HG03139 (cell line): ENCODE data around the gene HLX.

Experiments
- ATAC-seq: cut with Tn5 transposase; IDR thresholded peaks from one replicate; pipeline ENCODE4 v1.9.1; 2021; ENCODE audit not compliant: unreplicated experiment

HLX gene

DNA sequence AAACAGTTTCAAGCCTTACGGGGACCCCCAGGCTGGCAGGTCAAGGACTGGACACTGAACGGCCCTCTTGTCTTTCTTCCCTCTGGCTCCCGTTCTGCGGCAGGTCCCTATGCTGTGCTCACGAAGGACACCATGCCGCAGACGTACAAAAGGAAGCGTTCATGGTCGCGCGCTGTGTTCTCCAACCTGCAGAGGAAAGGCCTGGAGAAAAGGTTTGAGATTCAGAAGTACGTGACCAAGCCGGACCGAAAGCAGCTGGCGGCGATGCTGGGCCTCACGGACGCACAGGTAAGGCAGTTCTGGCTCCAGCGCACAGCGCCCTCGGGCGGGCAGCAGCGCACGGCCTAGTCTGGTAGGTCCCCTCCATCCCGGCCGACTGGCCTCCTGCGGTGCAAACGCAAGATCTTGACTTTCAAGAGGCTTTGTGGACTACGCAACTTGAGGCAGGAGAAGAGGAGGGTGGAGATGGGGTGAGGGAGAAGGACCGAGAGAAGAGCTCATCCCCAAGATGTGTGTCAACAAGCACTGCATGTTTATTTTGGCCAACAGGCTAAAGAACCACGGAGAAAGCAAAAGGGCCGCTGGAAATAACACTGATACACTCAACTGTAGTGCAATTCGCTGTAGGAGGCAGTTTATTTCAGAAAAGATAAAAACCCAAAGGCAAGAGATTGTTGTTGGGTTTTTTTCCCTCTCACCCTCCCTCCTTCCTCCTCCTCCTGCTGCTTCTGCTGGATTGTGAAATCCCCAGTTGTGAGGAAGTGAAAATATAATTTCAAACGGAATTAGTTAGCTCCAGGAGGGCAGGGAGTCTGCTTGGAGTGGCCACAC, 3.0 kb downstream of the HLX start:
- ATAC-seq: no peak

DNA sequence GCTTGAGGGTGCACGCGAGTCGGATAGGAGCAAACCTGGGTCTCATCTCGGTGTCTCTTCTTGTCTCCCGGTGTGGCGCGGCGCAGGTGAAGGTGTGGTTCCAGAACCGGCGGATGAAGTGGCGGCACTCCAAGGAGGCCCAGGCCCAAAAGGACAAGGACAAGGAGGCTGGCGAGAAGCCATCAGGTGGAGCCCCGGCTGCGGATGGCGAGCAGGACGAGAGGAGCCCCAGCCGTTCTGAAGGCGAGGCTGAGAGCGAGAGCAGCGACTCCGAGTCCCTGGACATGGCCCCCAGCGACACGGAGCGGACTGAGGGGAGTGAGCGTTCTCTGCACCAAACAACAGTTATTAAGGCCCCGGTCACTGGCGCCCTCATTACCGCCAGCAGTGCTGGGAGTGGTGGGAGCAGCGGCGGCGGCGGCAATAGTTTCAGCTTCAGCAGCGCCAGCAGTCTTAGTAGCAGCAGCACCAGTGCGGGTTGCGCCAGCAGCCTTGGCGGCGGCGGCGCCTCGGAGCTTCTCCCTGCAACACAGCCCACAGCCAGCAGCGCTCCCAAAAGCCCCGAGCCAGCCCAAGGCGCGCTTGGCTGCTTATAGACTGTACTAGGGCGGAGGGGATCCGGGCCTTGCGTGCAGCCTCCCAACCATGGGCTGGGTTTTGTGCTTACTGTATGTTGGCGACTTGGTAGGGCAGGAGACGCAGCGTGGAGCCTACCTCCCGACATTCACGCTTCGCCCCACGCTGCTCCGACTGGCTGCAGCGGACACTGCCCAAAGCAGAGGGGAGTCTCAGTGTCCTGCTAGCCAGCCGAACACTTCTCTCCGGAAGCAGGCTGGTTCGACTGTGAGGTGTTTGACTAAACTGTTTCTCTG, 5.1 kb downstream of the HLX start:
- no peak for ATAC-seq

DNA sequence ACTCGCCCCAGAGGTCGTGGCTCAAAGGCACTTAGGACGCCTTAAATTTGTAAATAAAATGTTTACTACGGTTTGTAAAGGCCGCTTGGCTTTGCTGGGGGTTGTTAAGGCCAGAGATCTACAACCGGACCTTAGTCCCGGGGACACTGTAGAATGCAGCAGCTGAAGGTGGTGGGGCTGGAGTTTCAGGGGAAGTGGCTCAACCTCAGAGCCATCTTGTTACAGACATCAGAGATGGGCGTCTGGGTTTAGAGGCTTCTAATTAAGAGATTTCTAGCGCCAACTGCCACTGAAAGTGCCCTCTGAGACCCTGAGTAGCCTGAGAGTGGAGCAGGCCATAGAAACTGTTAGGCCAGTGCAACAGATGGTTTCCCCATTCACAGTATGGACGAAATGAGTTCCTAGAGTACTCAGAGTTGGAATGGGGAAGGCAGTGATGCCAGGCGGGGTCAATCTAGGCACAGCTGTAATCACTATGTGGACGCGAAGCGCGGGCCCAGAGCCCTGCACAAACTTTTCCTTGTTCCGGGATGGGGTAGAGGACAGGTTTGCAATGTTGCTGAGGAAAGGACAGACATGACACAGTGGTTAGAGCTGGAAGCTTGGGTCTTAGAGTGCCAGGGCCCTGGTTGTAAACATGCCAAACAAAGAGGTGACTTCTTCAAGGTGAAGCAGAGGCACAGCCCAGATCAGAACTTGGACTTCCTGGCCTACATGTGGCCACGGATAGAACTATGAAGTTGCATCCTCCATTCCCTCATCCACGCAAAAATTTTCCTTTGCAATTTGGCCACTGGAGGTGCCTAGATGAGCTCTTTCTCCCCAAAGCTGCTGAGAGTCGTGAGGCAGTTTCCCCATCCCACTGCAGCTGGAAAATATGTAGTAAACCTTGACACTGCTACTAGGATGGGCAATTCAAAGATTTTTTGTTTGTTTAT, 6.0 kb downstream of the HLX start:
- no peak for ATAC-seq

DNA sequence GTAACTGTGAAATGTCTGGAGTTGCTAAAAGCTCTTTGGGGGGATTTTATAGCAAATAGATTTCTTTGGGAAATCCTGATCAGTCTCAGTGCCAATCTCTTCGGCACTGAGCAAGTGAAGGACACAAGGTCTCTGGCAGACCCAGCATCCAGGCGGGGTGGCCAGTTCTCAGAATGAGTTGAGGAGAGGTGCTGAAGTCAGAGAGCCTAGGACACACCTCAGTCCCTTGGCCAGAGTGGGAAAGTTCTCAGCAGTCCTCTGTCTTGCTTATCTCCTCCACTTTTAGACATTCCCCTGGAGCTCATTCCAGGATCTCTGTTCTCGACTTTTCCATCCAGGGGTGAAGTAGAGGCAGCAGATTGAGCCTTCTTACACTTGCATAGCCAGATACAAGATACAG, 6.7 kb downstream of the HLX start:
- ATAC-seq: no peak

DNA sequence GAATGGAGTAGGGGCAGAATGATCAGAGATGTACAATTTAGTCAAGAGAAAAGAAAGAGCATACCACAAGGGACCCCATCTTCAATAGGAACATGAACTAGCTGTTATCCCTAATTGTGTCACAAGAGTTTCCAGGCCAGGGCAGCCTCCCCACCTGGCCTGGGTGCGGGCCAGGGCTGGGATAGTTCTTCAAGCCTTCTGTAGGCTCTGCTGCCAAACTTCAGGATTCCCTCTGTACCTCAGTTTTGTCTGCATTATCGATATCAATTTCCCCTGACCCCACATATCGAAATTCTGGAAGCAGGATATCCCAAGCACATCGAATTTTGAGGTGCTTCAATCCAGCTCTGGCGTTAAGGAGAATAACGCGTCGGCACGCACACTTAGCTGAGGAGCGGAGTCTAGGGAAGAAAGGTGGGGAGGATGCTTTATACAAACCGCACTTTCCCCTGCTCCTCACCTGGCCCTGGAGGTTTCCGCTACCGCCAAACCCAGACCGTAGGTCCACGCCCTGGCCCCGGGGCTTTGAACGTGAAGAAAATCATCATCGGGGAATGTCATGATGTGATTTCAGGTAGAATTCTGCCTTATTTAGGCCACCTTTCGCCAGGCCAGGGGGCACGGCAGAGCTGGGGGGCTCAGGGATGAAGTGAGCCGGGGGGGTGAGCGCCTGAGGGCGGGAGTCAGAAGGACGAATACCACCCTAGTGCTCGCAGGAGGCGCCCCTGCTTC, 7.4 kb downstream of the HLX start:
- ATAC-seq: no peak

DNA sequence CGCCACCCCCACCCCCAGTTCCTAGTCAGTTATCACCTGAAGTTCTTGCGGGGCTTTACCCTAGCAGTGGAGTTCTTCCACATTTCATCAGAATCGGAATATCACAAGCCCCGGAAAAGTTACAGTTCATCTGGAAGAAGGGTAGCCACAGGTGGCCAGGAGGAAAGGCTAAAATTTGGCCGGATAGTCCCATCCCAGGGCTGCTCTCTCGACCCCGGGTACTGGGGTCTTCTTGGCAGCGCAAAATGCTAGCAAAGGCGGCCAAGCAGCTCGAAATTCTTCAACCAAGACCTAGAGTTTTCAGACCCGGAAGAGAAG, 7.9 kb downstream of the HLX start:
- ATAC-seq: no peak

DNA sequence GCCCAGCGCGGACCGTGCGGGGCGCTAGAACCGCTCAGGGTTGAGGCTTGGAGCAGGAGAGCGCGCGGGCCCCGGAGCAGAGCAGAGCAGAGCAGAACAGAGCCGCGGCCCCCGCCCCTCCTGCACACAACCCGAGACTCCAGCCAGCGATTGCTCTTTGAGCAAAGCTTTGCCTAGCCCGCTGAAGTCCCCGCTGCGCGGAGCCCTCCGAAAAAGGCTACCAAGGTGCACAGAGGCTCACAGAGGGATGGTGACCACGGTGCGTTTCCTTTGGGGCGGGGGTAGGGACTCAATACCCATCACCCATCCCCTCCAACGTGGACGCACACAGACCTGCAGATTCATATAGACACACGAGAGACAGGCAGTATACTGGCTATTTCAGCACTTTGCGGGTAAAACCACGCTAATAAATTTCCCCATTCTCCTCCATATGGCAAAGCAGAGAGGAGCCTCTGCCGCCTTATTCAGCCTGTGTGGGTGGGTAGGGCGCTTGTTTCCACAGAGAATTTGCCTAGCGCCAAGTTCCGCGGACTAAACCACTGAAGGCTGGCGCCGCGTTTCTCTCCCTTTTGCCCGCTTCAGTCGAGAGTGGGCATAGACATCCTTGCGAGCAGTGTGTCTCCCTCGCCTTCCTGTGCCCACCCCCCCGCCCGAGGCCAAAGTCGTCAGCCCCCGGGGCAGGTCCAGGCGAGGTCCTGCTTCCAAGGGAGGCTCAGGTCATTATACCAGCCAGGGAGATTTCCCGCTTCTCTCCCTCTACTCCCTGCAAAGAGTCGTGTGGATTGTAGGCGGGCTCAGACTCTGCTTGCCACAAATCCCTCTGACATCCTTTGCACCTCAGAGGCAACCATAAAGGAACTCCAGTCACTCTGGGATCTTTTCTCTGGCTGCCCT, 8.5 kb downstream of the HLX start:
- no peak for ATAC-seq

DNA sequence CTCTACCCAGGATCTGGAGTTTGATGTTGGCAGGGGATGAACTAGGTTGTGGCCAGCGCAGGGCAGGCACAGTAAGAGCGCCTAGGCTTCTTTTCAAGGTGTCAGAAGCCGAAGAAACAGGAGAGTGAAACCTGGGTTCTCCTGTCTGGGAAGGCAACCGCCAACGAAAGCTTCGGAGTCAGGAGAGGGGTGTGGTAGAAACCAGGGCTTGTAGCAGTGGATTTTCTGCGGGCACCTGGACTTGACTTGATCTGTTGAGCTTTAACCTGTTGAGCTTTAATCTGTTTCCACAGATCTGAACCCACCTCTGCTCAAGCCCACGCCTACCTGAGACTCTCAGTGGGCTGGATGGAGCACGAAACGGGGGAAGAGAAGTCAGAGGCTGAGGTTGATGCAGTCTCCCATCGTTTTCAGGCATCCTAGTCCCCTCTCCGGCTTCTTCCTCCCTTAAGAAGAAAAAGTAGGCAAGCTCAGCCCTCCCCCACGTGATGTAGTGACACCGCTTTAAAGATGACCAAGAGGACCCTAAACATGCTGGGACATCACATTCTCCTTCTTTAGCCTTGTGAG, 9.3 kb downstream of the HLX start:
- no peak for ATAC-seq

DNA sequence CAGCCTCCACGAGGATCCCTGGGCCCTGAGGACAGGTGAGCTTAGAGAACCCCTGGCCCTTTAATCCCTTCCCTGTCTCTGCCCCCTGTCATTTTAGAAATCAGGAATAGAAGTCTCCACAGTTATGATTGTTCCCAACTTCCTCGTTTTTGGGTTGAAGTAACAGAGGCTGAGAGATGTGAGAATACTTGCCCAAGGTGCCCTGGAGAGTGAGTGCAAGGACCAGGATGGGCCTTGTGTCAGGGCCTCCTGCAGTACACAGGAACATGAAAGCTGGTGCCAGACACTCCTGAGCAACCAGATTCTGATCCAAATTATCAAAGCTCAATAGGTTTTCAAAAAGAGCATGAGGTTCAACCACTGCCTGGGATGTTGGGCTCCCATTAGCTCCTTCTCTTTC, 10.1 kb downstream of the HLX start:
- ATAC-seq: no peak

DNA sequence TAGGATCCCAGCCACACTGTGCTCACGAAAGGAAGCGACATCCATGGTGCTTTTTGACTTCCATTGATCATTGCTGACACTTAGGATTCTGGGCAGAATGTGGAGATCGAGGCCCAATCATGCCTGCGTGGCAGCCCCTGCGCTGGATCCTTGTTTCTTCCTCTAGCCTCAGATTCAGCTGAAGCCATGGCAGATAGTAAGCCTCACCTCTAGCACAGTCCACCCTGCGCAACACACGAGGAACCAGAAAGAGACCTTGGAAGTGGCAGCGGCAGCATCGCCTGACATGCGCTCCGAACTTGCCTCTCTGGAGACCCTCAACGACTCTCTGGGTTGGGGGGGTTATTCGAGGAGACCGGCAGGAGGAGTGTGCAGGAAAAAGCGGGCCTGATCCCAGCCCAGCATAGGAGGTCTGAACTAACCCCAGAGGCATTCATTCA, 10.6 kb downstream of the HLX start:
- ATAC-seq: no peak

DNA sequence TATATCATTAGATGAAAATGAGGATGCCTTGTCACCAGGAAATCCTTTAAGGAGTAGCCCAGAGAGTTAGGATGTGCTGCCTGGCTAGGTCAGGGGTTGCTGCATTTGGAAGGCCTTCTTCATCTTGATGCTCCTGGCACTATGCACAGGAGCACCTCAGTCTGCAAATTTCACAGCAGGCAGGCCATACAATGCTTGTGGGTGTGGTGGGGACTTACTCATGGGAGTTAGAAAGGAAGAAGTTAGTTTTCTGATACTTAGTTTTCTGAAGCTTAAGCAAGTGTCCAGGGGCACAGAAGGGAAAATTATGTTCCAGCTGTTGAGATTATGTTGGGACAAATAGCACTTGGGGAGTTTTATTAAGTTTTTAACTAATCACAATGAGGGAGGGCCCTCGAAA, 11.4 kb downstream of the HLX start:
- ATAC-seq: no peak

DNA sequence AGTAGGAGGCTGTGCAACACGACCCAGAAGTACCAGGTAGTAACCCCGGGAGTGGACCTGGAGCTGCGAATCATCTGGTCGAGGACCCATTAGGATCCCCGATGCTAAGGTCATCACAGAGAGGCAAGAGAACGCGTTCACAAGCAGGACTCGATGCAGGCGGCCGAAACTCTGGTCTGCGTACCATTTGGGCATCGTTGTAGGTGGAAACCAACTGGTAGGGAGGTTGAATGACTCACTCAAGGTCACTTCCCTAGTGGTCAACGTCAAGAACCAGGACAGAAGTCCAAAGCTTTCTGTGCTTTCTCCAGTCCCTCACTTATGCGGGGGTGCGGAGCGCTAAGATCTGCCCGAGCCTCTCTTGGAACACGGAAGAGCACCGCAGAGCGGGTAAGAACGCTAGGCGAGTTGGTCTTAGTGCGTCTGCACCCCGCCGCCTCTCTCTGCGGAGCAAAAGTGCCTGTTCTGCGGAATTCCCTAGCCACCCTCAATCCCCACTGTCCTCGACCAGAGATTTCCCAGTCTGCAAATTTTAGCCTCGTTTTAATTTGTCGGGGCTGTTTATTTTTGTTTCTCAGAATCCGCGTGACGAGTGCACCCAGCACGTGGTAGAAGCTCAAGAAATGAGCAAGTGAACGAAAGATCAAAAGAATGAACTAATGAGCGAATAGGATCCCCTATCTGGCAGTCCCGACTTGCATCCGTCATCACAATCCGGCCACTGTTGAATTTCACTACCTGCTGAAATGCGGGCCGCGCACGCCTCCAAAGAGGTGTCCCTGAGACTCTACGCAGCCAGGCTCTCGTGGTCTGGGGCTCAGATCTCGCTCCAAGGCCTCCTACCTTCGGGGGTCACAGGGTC, 12.2 kb downstream of the HLX start:
- ATAC-seq: no peak

DNA sequence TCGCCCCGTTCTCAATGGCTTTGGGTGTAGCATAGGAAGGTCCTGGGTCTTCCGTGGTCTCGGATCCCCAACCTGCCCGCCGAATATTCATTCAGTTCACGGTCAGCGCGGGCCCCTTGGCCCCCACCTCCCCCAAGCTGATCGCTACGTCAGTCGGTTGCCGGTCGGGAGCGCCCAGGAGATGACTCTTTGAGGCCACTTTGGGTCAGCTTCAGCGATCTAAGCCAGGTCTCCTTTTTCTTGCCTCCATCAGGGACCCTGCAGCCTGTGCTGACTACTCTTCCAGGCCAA, 12.8 kb downstream of the HLX start:
- no peak for ATAC-seq

DNA sequence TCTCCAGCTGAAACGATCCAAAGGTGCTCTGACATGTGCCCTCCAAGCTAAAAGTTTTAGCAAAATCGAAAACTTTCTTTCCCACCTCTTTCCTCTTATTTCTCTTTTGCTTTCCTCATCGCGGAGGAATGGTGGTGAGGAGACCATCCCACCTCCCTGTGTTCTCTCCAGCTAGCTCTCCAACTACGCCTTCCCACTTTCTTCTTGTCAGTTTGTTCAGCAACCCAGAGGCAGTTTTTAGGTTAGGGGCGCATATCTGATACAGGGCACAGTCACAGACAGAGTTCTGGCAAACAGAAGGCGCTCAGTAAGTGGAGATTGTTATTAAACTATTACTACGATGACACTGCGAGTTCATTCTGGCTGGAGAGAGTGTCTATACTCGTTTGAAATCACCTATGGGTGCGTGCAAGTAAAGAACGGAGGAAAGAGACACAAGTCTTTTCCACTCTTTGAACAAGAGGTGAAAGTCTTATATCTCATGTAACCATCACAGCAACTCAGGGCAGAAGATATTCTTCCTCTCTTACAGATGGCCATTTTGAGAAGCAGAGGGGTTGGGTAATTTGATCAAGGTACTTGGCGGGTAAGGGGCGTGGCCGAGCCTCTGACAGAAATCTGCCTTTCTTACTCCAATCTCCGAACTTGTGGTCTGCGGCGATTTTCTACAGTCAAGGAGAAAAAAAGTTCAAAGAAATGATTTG, 13.9 kb downstream of the HLX start:
- no peak for ATAC-seq

DNA sequence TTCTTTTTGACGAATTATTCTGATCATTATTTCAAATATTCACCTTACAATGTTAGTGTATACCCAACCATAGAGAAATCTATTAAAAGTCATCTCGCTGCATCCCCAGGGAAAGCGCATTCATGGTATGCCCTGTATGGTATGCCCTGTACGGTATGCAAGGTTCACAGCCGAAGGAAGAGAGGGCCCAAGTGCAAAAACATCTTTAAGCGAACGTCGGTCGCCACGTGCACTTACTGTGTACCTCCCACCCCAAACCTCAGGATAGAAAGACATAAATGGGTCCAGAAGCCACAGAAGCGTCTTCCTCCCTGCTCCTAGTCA, 14.4 kb downstream of the HLX start:
- no peak for ATAC-seq

DNA sequence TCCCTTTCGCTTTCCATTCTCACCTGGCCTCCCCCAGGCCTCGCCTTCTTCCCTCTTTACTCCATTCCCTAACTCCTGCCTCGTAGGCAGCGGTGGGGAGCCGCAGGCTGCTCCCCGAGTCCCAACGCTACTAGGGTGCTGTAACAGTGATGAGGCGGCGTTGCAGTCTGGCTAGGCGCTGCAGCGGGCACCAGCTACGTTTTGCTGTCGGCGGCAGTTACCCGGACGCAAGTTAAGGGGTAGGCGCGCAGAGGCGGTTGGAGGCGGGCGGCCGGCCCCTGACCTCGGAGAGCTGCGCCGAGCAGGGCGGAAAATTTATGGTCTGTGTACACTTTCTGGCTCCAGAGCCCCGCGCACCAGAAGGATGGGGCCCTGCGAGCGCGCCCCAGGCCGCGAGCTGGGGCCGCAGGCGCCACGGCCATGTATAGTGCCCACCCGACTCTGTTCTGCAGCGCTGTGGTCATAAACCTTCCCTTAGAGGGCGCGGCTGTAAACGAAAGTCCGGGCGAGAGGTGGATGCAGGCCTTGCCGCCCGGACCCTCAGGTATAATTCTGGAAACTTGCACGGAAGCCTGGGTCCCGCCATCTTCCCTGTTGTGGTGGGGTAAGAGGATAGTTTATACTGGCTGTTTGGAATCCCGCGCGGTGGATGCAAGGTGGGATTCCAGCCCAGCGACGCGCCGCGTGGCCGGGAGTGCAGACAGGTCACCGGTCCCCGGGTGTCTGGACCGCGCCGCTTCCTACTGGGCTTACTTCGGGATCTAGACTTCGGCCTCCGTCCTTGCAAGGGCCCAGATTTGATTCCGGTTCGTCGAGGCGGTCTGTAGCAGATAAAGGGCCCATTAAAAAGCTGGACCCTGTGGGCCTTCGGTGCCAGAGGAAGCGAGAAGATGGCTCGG, 15.0 kb downstream of the HLX start:
- no peak for ATAC-seq

DNA sequence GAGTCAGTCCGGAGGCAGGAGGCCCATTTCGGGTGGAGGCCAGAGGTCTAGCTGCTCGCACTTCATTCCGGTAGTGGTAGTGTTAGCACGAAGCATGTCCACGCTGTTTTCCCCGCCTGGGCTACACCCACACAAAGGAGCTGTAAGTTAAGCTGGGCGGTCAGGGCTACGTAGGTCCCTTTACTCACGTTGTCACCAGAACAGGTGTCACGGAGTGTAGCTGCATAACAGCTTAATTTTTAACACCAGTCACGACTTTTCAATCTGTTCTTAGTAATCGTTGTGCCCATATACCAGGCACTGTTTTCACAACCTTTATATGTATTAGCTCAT, 15.6 kb downstream of the HLX start:
- no peak for ATAC-seq
